K562 (cell line): ENCODE measurements around the gene RAG2. TPM values are rescaled to one million over a fixed set of nuclear protein-coding genes. Genes with fewer than 3 reads are reported as not detected.

Experiments used
- ATAC-seq: fragments of 200-7000 bp; cut with Tn5 transposase; 3 replicates; pipeline ENCODE4 v1.9.1; 2020; ENCODE audit warnings: moderate library complexity
- BruUV-seq: library from RNA; stranded (reverse); fragments of 400-500 nt; replicated peaks from 2 replicates; lab custom pipeline; 2021; lab: Mats Ljungman, UMichigan
- CTCF ChIA-PET: fragments of 300-600 bp; formaldehyde crosslinking; extraction: SDS; loops from one replicate; lab custom pipeline; 2021; ENCODE audit warnings: low intra/inter-chr PET ratio; lab: Yijun Ruan, JAX
- POLR2A ChIA-PET: fragments of 300-600, 350-650 bp; sonication (Branson Sonifier 250); formaldehyde crosslinking; extraction: SDS; loops from one replicate; lab custom pipeline; 2021; ENCODE audit warnings: antibody characterized with exemption, inconsistent platforms; lab: Yijun Ruan, JAX
- DNase-seq, 4 experiments: peaks; one replicate each; pipeline versions ENCODE4 v3.0.0 to v3.0.0-alpha.2; 2011 to 2018; ENCODE audit warnings: low spot score in 3 of 4, mixed read lengths in 3 of 4; ENCODE audit errors: extremely low read depth in 1 of 4
- FAIRE-seq: peaks from 2 replicates; lab custom pipeline; 2011; peaks lifted over from hg19 to GRCh38; lab: Jason Lieb, UNC
- H2AFZ ChIP-seq: 2 replicates; pipeline ENCODE4 v1.6.0; 2011; ENCODE audit warnings: low read depth, low read length, control low read depth, inconsistent platforms
- H3K27ac ChIP-seq: fragments of 200-600 bp; 3 replicates; pipeline ENCODE4 v1.8.0; 2011; ENCODE audit warnings: low read depth, mild to moderate bottlenecking, control low read depth, inconsistent platforms, low read length, moderate library complexity, mixed read lengths; ENCODE audit errors: extremely low read depth
- H3K27me3 ChIP-seq, 2 experiments: fragments of 300-600 bp in 1 of 2; 2 replicates in 1 of 2; 3 replicates in 1 of 2; pipeline versions ENCODE4 v1.6.0 to v1.8.0; 2011; ENCODE audit warnings: inconsistent platforms in 2 of 2, low read length in 2 of 2, mild to moderate bottlenecking in 1 of 2, mixed read lengths in 1 of 2, moderate library complexity in 1 of 2; ENCODE audit not compliant: control insufficient read depth in 2 of 2, insufficient read depth in 2 of 2
- H3K36me3 ChIP-seq: fragments of 300-600 bp; 3 replicates; pipeline ENCODE4 v1.8.0; 2011; ENCODE audit warnings: mild to moderate bottlenecking, low read length, inconsistent platforms; ENCODE audit not compliant: control insufficient read depth, insufficient read depth
- H3K4me1 ChIP-seq, 2 experiments: fragments of 200-600 bp in 1 of 2; replicated peaks in 1 of 2; 2 replicates in 1 of 2; 3 replicates in 1 of 2; pipeline versions ENCODE4 v1.5.1 to v1.8.0; 2011; ENCODE audit warnings: inconsistent platforms in 2 of 2, low read length in 2 of 2, mild to moderate bottlenecking in 1 of 2, mixed read lengths in 1 of 2, moderate library complexity in 1 of 2; ENCODE audit not compliant: control insufficient read depth in 2 of 2, insufficient read depth in 2 of 2
- H3K4me2 ChIP-seq: 2 replicates; pipeline ENCODE4 v1.6.1; 2011; ENCODE audit warnings: low read length, control low read depth, inconsistent platforms, mixed read lengths; ENCODE audit not compliant: insufficient read depth
- H3K4me3 ChIP-seq: fragments of 200-600 bp; sonication (generic), shearing (Covaris generic); 2 replicates; pipeline ENCODE4 v1.5.1; 2016; ENCODE audit warnings: control low read depth, inconsistent platforms
- H3K79me2 ChIP-seq: fragments of 200-600 bp; 3 replicates; pipeline ENCODE4 v1.8.0; 2011; ENCODE audit warnings: low read length, inconsistent platforms; ENCODE audit not compliant: control insufficient read depth, insufficient read depth
- H3K9ac ChIP-seq, 2 experiments: 2 replicates each; pipeline versions ENCODE4 v1.6.0 to v1.6.1; 2011; ENCODE audit warnings: low read depth in 2 of 2, low read length in 2 of 2, control low read depth in 1 of 2, inconsistent platforms in 1 of 2, mild to moderate bottlenecking in 1 of 2, mixed read lengths in 1 of 2; ENCODE audit not compliant: insufficient read depth in 1 of 2
- H3K9me1 ChIP-seq: one replicate; pipeline ENCODE4 v1.6.0; 2011; ENCODE audit warnings: inconsistent platforms, mild to moderate bottlenecking, low read length, moderate library complexity; ENCODE audit not compliant: control insufficient read depth, insufficient read depth
- H3K9me3 ChIP-seq: replicated peaks from 2 replicates; pipeline ENCODE4 v1.5.1; 2011; ENCODE audit warnings: low read depth, low read length, inconsistent platforms; ENCODE audit not compliant: control insufficient read depth, insufficient read depth
- H4K20me1 ChIP-seq: replicated peaks from 2 replicates; pipeline ENCODE4 v1.6.1; 2011; ENCODE audit warnings: low read length, inconsistent platforms, mixed read lengths; ENCODE audit not compliant: control insufficient read depth, insufficient read depth
- ARHGAP35 ChIP-seq: fragments of 450-650 bp; IDR thresholded peaks from 2 replicates; pipeline ENCODE4 v1.6.1; 2018; ENCODE audit not compliant: partially characterized antibody
- BDP1 ChIP-seq: IDR thresholded peaks from 3 replicates; pipeline ENCODE4 v1.6.1; 2011; ENCODE audit not compliant: insufficient read length, insufficient read depth
- CBFA2T2 ChIP-seq: fragments of 450-650 bp; conservative IDR thresholded peaks from 2 replicates; pipeline ENCODE4 v1.6.1; 2017; ENCODE audit warnings: mild to moderate bottlenecking
- CBFA2T3 ChIP-seq: fragments of 450-650 bp; IDR thresholded peaks from 2 replicates; pipeline ENCODE4 v1.6.1; 2017
- EP300 ChIP-seq: IDR thresholded peaks from 2 replicates; pipeline ENCODE4 v1.6.1; 2012; ENCODE audit warnings: low read length, improper control_type of control experiment
- FOSL1 ChIP-seq: fragments of 200-800 bp; sonication (Bioruptor generic); conservative IDR thresholded peaks from 2 replicates; pipeline ENCODE4 v1.6.1; 2016; ENCODE audit warnings: missing genetic modification characterization, missing compliant biosample characterization
- FOXA3 ChIP-seq, 2 experiments: fragments of 450-650 bp in 1 of 2; sonication (generic) in 1 of 2; formaldehyde crosslinking; IDR thresholded peaks in 1 of 2; conservative IDR thresholded peaks in 1 of 2; 2 replicates each; pipeline versions ENCODE4 v1.4.0 to v1.8.0; 2020 to 2022; ENCODE audit warnings: mild to moderate bottlenecking in 2 of 2, missing genetic modification reagents in 1 of 2
- FOXJ2 ChIP-seq: fragments of 200-800 bp; sonication (Bioruptor generic); IDR thresholded peaks from 2 replicates; pipeline ENCODE4 v1.6.1; 2016; ENCODE audit warnings: missing genetic modification characterization, missing compliant biosample characterization
- HMBOX1 ChIP-seq: sonication (generic); IDR thresholded peaks from 2 replicates; pipeline ENCODE4 v1.6.1; 2016
- KDM1A ChIP-seq, 2 experiments: fragments of 450-650 bp; IDR thresholded peaks; 2 replicates each; pipeline ENCODE4 v1.6.1; 2016; ENCODE audit warnings: mild to moderate bottlenecking in 2 of 2
- KDM4B ChIP-seq, 2 experiments: fragments of 450-650 bp in 1 of 2; sonication (generic) in 1 of 2; IDR thresholded peaks; 2 replicates each; pipeline ENCODE4 v1.6.1; 2016 to 2017; ENCODE audit warnings: borderline replicate concordance in 2 of 2, antibody characterized with exemption in 1 of 2, low read depth in 1 of 2, mild to moderate bottlenecking in 1 of 2
- MAFG ChIP-seq: fragments of 450-650 bp; conservative IDR thresholded peaks from 2 replicates; pipeline ENCODE4 v1.6.1; 2016; ENCODE audit warnings: missing genetic modification characterization, missing compliant biosample characterization
- NCOR1 ChIP-seq: fragments of 450-650 bp; IDR thresholded peaks from 2 replicates; pipeline ENCODE4 v1.6.1; 2016; ENCODE audit warnings: mild to moderate bottlenecking, moderate library complexity
- PML ChIP-seq: IDR thresholded peaks from 2 replicates; pipeline ENCODE4 v1.6.1; 2012; ENCODE audit warnings: low read length, inconsistent platforms
- RCOR1 ChIP-seq, 2 experiments: IDR thresholded peaks; 2 replicates each; pipeline ENCODE4 v1.6.1; 2012; ENCODE audit warnings: low read depth in 2 of 2, low read length in 2 of 2, borderline replicate concordance in 1 of 2, improper control_type of control experiment in 1 of 2
- SMAD2 ChIP-seq: fragments of 150-350 bp; IDR thresholded peaks from 2 replicates; pipeline ENCODE4 v1.6.1; 2014; ENCODE audit warnings: low read depth, mild to moderate bottlenecking, low read length
- SMAD4 ChIP-seq: fragments of 250-450 bp; sonication (Bioruptor Pico); conservative IDR thresholded peaks from 2 replicates; pipeline ENCODE4 v1.8.0; 2021; ENCODE audit warnings: inconsistent platforms, mild to moderate bottlenecking, moderate library complexity
- SREBF1 ChIP-seq: fragments of 150-350 bp; IDR thresholded peaks from 2 replicates; pipeline ENCODE4 v1.6.1; 2014; ENCODE audit warnings: antibody characterized with exemption, low read depth, low read length, borderline replicate concordance
- TAL1 ChIP-seq: fragments of 450-650 bp; IDR thresholded peaks from 2 replicates; pipeline ENCODE4 v1.6.1; 2016; ENCODE audit warnings: mild to moderate bottlenecking
- ZEB2 ChIP-seq: fragments of 450-650 bp; IDR thresholded peaks from 2 replicates; pipeline ENCODE4 v1.6.1; 2016
- ZNF124 ChIP-seq: sonication (generic); formaldehyde crosslinking; IDR thresholded peaks from 2 replicates; pipeline ENCODE4 v1.8.1; 2022; ENCODE audit warnings: missing genetic modification reagents
- ZNF133 ChIP-seq: fragments of 250-450 bp; sonication (Bioruptor Pico); IDR thresholded peaks from 2 replicates; pipeline ENCODE4 v1.4.0; 2020; ENCODE audit warnings: mild to moderate bottlenecking
- ZNF280A ChIP-seq: fragments of 450-650 bp; IDR thresholded peaks from 2 replicates; pipeline ENCODE4 v1.6.1; 2018; ENCODE audit warnings: mild to moderate bottlenecking, low read depth; ENCODE audit not compliant: partially characterized antibody
- WGBS: fragments of 100-300 bp; shearing (Covaris generic); methylation state at CpG from one replicate; pipeline ENCODE4 v1.1.6; 2016; ENCODE audit warnings: low coverage, mixed read lengths; ENCODE audit not compliant: insufficient coverage; ENCODE audit errors: missing lambda C conversion rate; 5-methylcytosine and 5-hydroxymethylcytosine counted together
- in situ Hi-C: fragments of 300-500 bp; cut with MboI; formaldehyde crosslinking; loops from 4 replicates; pipeline ENCODE4 v1.15.0; 2018; ENCODE audit warnings: inconsistent platforms, mixed read lengths
- intact Hi-C: fragments of 100-400 bp; cut with micrococcal nuclease; formaldehyde crosslinking; loops from 2 replicates; pipeline ENCODE4 v1.14.2; 2022
- polyA plus RNA-seq, 8 experiments: library from polyadenylated mRNA; depleted of rRNA in 4 of 8; stranded (reverse) in 5 of 8; unstranded in 3 of 8; fragments of >200 nt; fragmentation: Nextera tagmentation in 2 of 8; fragmentation: Illumina TruSeq in 1 of 8; extraction: Ambion mirVana in 2 of 8; extraction: Trizol in 1 of 8; gene quantifications; 2 replicates each; pipeline versions ENCODE4 v1.2.1 to v1.2.3, GENCODE V29; 2011 to 2014; ENCODE audit warnings: inconsistent platforms in 1 of 8, missing spikeins in 1 of 8
- total RNA-seq, 7 experiments: library from RNA; depleted of rRNA in 6 of 7; stranded (reverse); fragments of >200 nt in 6 of 7; fragmentation: Illumina TruSeq in 2 of 7; extraction: Trizol in 2 of 7; gene quantifications; 2 replicates each; pipeline versions ENCODE4 v1.2.1 to v1.2.3, GENCODE V29; 2011 to 2021; ENCODE audit warnings: low replicate concordance in 1 of 7

RAG2 gene
- total and polyA plus RNA-seq, 9 of the 15 experiments (the other 6 are each of a cell fraction or from before 2014, with no cell fraction given), result 0.06 to 2.7 (median 0.26) TPM; not detected in 3

GRCh38 chr11:36565031-36565610 is 32.9 kb downstream of the RAG2 start:
- Histone ChIP-seq H3K4me1 (peaks cover 3 to 7% of the 10 kb centered on the region in 2 experiments; a peak in 2 of 5 replicates), H3K27ac (no peak overlapping the region), H3K9me1 (no peaks in the 10 kb centered on the region), H3K79me2 (no peaks in the 10 kb centered on the region), H3K9me3 (0 out of 2 replicates have a peak, but pooled peaks cover under 1% of the 10 kb centered on the region), H3K36me3 (no peaks in the 10 kb centered on the region), H3K4me3 (no peak overlapping the region), H2AFZ (no peak overlapping the region), H3K27me3 (no peaks in the 10 kb centered on the region), H4K20me1 (no peaks in the 10 kb centered on the region), H3K9ac (no peak overlapping the region), H3K4me2 (peak overlapping the region; percentile 5; the same call in 1 of the 2 replicates)
- FAIRE-seq (no peak), DNase-seq (no peak), ATAC-seq (no peak)
- no TSS peak for BruUV-seq
- ChIA-PET POLR2A (interaction anchor here (1.2 kb wide), 2 partner anchors 58 kb away, joined by 3 read pairs; no protein-coding TSS in a partner anchor), CTCF (interaction anchor here (1.3 to 6.9 kb wide), 3 partner anchors 57 to 183 kb away, joined by 8 to 60 read pairs (median 34); no protein-coding TSS in a partner anchor)
- intact Hi-C loops, result no loop called here
- 9% methylated on average over 6 of the region's 6 CpGs for WGBS
- in situ Hi-C loops, result no loop called here
- TF ChIP-seq ZNF124 (CRISPR knock-in tag) (no peak), CBFA2T2 (peak; percentile 50), FOSL1 (peak; percentile 62), ZNF133 (CRISPR knock-in tag) (no peak), FOXA3 (CRISPR knock-in tag; conservative IDR thresholded peaks at IDR 0.05 in 1 of 2, IDR thresholded peaks at IDR 0.05 in 1 of 2) (peak in 1 of 2 experiments; percentile 32; a peak in 1 of 4 replicates), MAFG (tag) (peak; percentile 30; the same call in 1 of the 2 replicates), PML (0 out of 2 replicates have a peak, but pooled peaks have one; percentile 21), BDP1 (no peak), FOXJ2 (peak; percentile 76), CBFA2T3 (peak; percentile 71), ZNF280A (no peak), NCOR1 (peak; percentile 19; the same call in 1 of the 2 replicates), TAL1 (peak; percentile 78), KDM4B (IDR thresholded peaks at IDR 0.05; ENCODE audit: borderline replicate concordance in 2 of 2, low read depth in 1 of 2) (no peak), KDM1A (IDR thresholded peaks at IDR 0.05) (peak; percentile 28 to 44; a peak in 3 of 4 replicates), SMAD2 (no peak), EP300 (peak; percentile 61; the same call in 1 of the 2 replicates), RCOR1 (IDR thresholded peaks at IDR 0.05; ENCODE audit: borderline replicate concordance in 1 of 2, low read depth in 2 of 2, low read length in 2 of 2) (peak in 1 of 2 experiments; percentile 87; a peak in 2 of 4 replicates), SREBF1 (no peak), HMBOX1 (peak; percentile 18; the same call in 1 of the 2 replicates), ZEB2 (no peak), ARHGAP35 (no peak), SMAD4 (CRISPR knock-in tag) (peak; percentile 67; the same call in 1 of the 2 replicates)
